Retinal pigment epithelial cell (primary cell): ENCODE measurements around the gene CBX8.

Source experiments
- DNase-seq: peaks from one replicate; pipeline ENCODE4 v3.0.0-alpha.2; 2010; ENCODE audit warnings: low read depth
- H3K4me3 ChIP-seq: 2 replicates; pipeline ENCODE4 v1.5.1; 2011; ENCODE audit warnings: mild to moderate bottlenecking, low read length, control low read depth, moderate library complexity
- TF ChIP-seq, protein P1 (sequence below): conservative IDR thresholded peaks from 2 replicates; pipeline ENCODE4 v1.5.1; 2011; ENCODE audit warnings: low read depth, low read length, control low read depth, inconsistent platforms

CBX8 gene

DNA sequence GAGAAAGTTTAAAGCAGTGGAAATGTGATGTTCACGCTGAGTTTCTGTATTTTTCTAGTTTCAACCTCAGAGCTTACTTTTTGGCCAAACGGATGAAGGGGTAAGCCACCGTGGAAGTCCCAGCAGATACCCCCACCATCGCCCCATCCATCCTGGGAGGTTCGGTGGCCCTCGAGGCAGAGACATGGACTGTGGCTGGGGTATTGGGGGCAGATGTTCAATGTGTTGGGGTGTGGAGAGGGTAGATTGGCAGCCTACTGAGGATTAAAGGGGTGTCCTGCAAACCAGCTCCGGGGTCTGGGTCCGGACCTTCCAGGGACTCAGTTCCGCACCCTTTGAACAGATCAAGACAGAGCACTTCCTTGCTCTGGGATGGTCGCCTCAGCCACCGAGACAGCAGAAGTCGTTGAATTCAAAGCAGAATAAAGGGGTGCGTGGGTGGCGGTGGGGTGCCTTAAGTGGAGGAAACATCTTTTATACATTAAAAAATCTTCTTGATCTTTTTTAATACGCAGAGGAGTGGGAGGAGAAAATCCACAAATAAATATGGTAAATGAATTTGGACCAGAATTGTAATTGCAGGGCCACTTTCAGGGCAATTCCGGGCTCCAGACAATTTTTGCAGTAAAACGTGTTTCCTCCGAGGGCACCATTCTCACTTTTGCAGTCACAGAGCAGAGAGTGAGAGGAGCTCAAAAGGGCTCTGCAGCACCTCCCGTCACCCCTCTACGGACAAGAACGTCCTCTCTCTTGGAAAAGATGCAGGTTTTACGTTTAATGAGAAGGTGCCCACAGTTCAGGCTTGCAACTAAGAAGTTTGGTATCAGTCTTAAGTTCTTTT lies 8.2 kb upstream of the CBX8 start:
- no peak for DNase-seq
- no peak overlapping the region for H3K4me3 ChIP-seq
- TF ChIP-seq, protein P1, sequence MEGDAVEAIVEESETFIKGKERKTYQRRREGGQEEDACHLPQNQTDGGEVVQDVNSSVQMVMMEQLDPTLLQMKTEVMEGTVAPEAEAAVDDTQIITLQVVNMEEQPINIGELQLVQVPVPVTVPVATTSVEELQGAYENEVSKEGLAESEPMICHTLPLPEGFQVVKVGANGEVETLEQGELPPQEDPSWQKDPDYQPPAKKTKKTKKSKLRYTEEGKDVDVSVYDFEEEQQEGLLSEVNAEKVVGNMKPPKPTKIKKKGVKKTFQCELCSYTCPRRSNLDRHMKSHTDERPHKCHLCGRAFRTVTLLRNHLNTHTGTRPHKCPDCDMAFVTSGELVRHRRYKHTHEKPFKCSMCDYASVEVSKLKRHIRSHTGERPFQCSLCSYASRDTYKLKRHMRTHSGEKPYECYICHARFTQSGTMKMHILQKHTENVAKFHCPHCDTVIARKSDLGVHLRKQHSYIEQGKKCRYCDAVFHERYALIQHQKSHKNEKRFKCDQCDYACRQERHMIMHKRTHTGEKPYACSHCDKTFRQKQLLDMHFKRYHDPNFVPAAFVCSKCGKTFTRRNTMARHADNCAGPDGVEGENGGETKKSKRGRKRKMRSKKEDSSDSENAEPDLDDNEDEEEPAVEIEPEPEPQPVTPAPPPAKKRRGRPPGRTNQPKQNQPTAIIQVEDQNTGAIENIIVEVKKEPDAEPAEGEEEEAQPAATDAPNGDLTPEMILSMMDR: no peak

DNA sequence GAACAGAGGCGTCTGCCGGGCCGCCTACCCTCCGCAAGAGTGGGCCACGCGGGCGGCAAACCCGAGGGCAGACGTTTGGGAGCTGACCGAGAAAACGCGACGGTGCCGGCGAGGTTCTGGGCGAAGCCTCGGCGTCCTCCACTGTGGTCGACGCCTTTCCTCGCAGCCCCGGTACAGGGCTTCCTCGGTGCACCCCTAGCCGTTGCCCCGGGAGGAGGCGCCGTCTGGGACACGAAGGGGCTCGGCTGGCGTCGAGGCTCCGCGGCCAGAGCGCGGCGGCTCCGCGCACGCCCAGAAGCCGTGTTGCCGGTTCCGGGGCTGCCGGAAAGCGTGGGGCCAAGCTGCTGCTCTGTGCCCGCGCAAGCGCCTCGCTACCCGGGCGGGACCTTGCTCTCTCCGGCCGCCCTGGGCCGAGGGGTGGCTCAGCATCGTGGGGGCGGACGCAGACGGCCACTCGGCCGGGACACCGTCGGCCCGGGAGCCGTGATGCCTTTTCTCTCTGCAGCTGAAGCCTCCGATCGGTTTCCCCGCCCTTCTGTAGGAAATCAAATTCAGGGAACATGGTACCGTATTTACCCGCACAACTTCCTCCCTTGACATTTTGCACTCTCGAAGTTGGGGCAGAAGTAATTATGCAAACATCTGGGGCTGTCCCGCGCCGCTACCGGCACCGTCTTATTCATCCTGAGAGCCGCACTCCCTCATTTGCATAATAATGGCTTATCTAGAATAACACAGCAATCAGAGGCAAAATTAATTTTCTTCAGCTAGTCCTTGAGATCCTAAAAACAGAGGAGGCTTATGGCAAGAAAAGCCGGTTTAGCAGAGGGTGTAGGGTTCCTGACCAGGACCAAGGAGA lies 7.3 kb upstream of the CBX8 start:
- DNase-seq: no peak
- H3K4me3 ChIP-seq: no peak overlapping the region

GRCh38 chr17:79803421-79803996 lies 6.6 kb upstream of the CBX8 start:
- no peak for DNase-seq
- TF ChIP-seq, protein P1: no peak

More for the DNA sequence above, 7.3 kb upstream of the CBX8 start:
- TF ChIP-seq, protein P1: no peak

DNA sequence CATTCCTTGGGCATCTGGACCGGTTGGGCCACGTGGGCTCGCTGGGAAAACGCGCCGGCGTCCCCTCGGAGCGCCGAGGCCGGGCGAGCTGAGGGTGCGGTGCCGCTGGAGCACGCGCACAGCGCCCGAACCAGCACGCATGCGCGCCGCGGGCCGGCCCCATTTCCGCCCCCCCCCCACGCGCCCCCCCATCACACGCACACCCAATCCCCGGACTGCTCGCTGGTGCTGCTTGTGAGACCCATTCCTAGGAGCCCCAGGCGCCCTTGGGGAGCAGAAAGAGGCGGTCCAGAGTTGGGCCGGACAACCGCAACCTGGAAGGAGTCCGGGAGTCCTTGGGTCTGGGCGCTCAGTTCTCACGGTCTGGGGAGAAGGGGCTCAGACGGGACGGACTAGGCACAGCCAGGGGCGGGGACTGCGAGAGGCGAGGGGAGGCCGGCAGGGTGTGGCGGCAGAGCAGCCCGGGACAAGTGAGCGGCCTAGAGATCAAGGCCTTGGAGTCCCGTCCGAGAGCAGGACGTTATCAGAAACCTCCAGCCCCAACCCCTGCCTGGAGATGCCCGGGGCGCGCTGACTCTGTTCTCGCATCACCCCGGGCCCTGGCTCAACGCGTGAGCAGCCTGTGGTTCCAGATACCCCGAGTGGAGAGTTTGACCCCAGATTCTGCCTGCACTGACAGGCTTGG lies 6.0 kb upstream of the CBX8 start:
- TF ChIP-seq, protein P1: no peak
- no peak for DNase-seq
- H3K4me3 ChIP-seq: no peak overlapping the region

More at GRCh38 chr17:79803421-79803996, 6.6 kb upstream of the CBX8 start:
- H3K4me3 ChIP-seq: no peak overlapping the region

DNA sequence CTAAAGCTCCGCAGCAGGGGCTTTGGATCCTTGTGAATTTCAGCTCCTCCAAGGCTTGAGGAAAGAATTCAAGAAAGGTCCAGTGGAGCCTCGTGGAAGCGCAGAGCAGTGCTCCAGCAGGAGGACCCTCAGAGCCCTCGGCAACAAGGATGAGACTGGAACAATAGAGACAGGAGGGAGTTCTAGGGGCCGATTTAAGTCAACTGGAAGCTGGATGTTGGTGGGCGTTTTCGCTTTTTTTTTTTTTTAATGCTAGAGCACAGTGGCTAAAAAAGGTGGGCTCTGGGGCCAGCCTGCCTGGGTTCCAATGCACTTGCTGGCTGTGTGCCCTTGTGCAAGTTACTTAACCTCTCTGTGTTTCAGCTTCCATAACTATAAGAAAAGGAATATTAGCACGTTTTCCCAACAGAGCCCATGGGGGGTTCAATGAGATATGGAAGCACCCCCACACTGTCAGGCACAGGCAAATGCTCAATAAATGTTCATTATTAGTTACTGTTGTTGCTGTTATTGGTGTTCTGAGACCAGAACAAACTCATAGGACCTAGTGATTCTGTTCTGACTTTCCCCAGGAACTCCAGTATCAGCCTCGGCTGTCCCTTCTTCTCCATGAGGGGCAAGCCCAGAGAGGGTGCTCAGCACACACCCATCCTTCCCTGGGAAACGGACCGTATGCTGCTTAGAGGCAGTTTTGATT lies 5.3 kb upstream of the CBX8 start:
- TF ChIP-seq, protein P1: no peak
- H3K4me3 ChIP-seq: no peak overlapping the region
- DNase-seq: no peak

- no peak overlapping the region for H3K4me3 ChIP-seq
- TF ChIP-seq, protein P1: no peak
- DNase-seq: no peak
These were observed 4.5 kb upstream of the CBX8 start for GRCh38 chr17:79801156-79802038.
